Caco-2 (cell line): ENCODE measurements around the gene NBPF1. TPM values are rescaled to one million over a fixed set of nuclear protein-coding genes. Genes with fewer than 3 reads are reported as not detected.
"Not testable (repeated sequence)": the region's sequence is repeated elsewhere in the genome, so short reads cannot be mapped to it uniquely, and the experiment has no call there.

Source experiments
- BruUV-seq: library from RNA; stranded (reverse); fragments of 400-500 nt; replicated peaks from 2 replicates; lab custom pipeline; 2021; lab: Mats Ljungman, UMichigan
- CTCF ChIA-PET: fragments of 300-600 bp; sonication (Branson Sonifier 250); formaldehyde crosslinking; loops from one replicate; lab custom pipeline; 2022; ENCODE audit warnings: antibody characterized with exemption; lab: Charles Lee
- POLR2A ChIA-PET: fragments of 300-600 bp; sonication (Branson Sonifier 250); formaldehyde crosslinking; loops from one replicate; lab custom pipeline; 2022; ENCODE audit warnings: antibody characterized with exemption; lab: Charles Lee
- DNase-seq, 2 experiments: peaks; one replicate each; pipeline versions ENCODE4 v3.0.0 to v3.0.0-alpha.2; 2020 to 2022
- H3K27me3 ChIP-seq: replicated peaks from 2 replicates; pipeline ENCODE4 v1.6.0; 2011; ENCODE audit warnings: low read length; ENCODE audit not compliant: control insufficient read depth, insufficient read depth
- H3K36me3 ChIP-seq: 2 replicates; pipeline ENCODE4 v1.5.1; 2011; ENCODE audit warnings: low read length; ENCODE audit not compliant: control insufficient read depth, insufficient read depth
- H3K4me1 ChIP-seq: fragments of 250-450 bp; sonication (Bioruptor Pico); 2 replicates; pipeline ENCODE4 v1.5.1; 2020; ENCODE audit warnings: mild to moderate bottlenecking
- H3K4me3 ChIP-seq: 2 replicates; pipeline ENCODE4 v1.5.1; 2011; ENCODE audit warnings: low read depth, mild to moderate bottlenecking, control low read depth, low read length
- H3K9me3 ChIP-seq: fragments of 250-450 bp; sonication (Bioruptor Pico); 2 replicates; pipeline ENCODE4 v1.5.1; 2020; ENCODE audit warnings: mild to moderate bottlenecking, moderate library complexity
- H3K27ac Mint-ChIP-seq: one replicate; pipeline ENCODE4 v1.8.0; 2022; ENCODE audit warnings: mixed read lengths; ENCODE audit not compliant: unreplicated experiment
- H3K27me3 Mint-ChIP-seq: one replicate; pipeline ENCODE4 v1.8.0; 2022; ENCODE audit warnings: mixed read lengths; ENCODE audit not compliant: insufficient read depth, unreplicated experiment
- H3K36me3 Mint-ChIP-seq: one replicate; pipeline ENCODE4 v1.8.0; 2022; ENCODE audit warnings: mild to moderate bottlenecking, mixed read lengths; ENCODE audit not compliant: insufficient read depth, unreplicated experiment
- H3K4me1 Mint-ChIP-seq: one replicate; pipeline ENCODE4 v1.8.0; 2022; ENCODE audit warnings: low read depth, mixed read lengths; ENCODE audit not compliant: unreplicated experiment
- H3K4me3 Mint-ChIP-seq: one replicate; pipeline ENCODE4 v1.8.0; 2022; ENCODE audit warnings: mild to moderate bottlenecking, moderate library complexity, mixed read lengths; ENCODE audit not compliant: unreplicated experiment
- H3K9me3 Mint-ChIP-seq: one replicate; pipeline ENCODE4 v1.8.0; 2022; ENCODE audit warnings: mixed read lengths; ENCODE audit not compliant: unreplicated experiment
- intact Hi-C: fragments of 100-400 bp; cut with micrococcal nuclease; formaldehyde crosslinking; loops from one replicate; pipeline ENCODE4 v1.10.0; 2022; ENCODE audit not compliant: unreplicated experiment
- total RNA-seq: library from RNA; stranded (reverse); gene quantifications from 2 replicates; pipeline ENCODE4 v1.2.3, GENCODE V29; 2022
- TF ChIP-seq, protein P1 (sequence below), 2 experiments: fragments of 200-600 bp in 1 of 2; IDR thresholded peaks; 1 replicate in 1 of 2; 2 replicates in 1 of 2; pipeline versions ENCODE4 v1.5.1 to v1.8.0; 2011 to 2022; ENCODE audit warnings: antibody characterized with exemption in 1 of 2, control low read depth in 1 of 2, inconsistent platforms in 1 of 2, low read depth in 1 of 2, low read length in 1 of 2, mild to moderate bottlenecking in 1 of 2, moderate library complexity in 1 of 2; ENCODE audit not compliant: insufficient read depth in 1 of 2, severe bottlenecking in 1 of 2, unreplicated experiment in 1 of 2

NBPF1 gene
- total RNA-seq, 1 experiment from 2014 or later, result 59.3 TPM

DNA sequence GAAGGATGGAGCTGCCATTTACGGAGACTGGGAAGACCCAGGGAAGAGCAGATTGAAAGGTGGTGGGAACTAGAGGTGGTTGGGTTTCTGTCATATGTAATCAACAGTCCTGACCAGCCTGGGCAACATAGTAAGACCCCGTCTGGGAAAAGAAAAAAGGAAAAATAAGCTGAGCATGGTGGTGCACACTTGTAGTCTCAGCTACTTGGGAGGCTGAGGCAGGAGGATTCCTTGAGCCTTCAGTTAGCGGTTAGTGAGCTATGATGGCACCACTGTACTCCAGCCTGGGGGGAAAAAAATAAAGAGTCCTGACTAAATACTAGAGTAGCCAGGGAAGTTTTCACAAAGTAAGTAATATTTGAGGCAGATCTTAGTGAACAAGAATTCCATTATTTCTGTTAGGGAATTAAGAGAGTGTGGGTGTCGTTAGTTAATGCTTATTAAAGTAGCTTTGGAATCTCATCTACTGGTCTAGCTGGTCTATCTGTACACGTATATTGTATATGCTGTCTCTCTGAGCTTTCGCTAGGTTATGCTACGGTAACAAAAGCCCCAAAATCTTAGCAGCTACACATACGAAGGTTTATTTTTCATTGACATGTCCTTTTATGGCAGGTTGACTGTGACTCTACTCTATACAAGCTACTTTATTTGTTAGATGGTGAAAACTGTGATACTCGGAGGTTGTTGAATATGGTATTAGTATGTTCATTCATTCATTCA is 4.4 kb downstream of the NBPF1 start:
- no peaks in the 10 kb centered on the region for H3K9me3 ChIP-seq
- H3K27me3 ChIP-seq, result no peaks in the 10 kb centered on the region
- no peaks in the 10 kb centered on the region for H3K4me1 Mint-ChIP-seq
- H3K4me1 ChIP-seq, result peaks cover 11% of the 10 kb centered on the region; the same call in 1 of the 2 replicates
- no peak overlapping the region for H3K4me3 ChIP-seq
- BruUV-seq, result no TSS peak
- peaks cover 3% of the 10 kb centered on the region; the same call in 1 of the 2 replicates for H3K36me3 ChIP-seq
- H3K27me3 Mint-ChIP-seq, result no peaks in the 10 kb centered on the region
- ChIA-PET CTCF (interaction anchor here (1.1 kb wide), 1 partner anchor 12 kb away, joined by 5 read pairs; no protein-coding TSS in a partner anchor), POLR2A (no interaction called here)
- intact Hi-C loops, result no loop called here
- H3K27ac Mint-ChIP-seq, result no peak overlapping the region
- no peak overlapping the region for H3K4me3 Mint-ChIP-seq
- no peaks in the 10 kb centered on the region for H3K36me3 Mint-ChIP-seq
- DNase-seq, result no peak
- TF ChIP-seq, protein P1, sequence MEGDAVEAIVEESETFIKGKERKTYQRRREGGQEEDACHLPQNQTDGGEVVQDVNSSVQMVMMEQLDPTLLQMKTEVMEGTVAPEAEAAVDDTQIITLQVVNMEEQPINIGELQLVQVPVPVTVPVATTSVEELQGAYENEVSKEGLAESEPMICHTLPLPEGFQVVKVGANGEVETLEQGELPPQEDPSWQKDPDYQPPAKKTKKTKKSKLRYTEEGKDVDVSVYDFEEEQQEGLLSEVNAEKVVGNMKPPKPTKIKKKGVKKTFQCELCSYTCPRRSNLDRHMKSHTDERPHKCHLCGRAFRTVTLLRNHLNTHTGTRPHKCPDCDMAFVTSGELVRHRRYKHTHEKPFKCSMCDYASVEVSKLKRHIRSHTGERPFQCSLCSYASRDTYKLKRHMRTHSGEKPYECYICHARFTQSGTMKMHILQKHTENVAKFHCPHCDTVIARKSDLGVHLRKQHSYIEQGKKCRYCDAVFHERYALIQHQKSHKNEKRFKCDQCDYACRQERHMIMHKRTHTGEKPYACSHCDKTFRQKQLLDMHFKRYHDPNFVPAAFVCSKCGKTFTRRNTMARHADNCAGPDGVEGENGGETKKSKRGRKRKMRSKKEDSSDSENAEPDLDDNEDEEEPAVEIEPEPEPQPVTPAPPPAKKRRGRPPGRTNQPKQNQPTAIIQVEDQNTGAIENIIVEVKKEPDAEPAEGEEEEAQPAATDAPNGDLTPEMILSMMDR (IDR thresholded peaks at IDR 0.05; ENCODE audit: insufficient read depth in 1 of 2, low read depth in 1 of 2, low read length in 1 of 2, severe bottlenecking in 1 of 2, unreplicated experiment in 1 of 2), result no peak
- H3K9me3 Mint-ChIP-seq, result no peaks in the 10 kb centered on the region

DNA sequence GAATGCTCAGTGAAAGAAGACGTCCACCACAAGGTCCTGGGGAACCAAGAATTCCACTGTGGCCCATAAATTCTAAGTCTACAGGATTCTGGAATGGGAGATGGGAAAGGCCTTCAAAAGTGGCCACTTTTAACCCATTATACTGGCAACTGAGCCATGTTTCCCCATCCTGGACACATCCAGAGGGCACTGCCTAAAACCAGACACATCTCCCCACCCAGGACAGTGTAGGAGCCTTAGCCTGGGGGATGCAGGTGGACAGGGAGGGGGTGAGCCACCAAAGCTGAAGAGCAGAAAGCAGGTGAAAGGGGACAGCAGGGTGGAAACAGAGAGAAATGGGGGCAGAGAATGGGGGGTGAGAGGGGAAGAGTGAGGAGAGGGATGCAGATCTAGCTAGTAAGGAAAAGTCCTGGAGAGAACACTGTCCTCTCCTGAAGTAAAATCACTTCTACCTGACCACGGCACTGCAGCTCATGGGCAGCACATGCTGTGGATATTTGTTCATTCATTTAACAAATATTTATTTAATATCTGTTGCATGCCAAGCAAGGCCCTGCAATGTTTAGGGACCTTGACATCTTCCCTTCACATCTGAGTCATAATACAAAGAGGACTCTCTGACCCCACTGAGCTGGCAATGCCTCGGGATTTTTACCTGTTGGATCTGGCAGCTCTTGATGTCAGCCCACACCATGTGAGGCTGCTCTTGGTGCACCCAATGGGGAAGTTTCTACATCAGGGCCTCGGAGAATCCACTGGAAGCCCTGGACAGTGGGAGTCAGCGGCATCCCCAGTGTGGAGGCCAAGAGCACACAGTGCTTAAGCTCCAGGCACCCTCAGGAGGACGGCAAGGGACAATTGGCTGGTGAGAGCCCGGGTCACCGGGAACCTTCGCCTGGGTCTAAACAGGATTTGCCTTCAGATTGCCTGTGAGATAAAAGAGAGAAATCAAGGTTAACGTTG is 5.2 kb downstream of the NBPF1 start:
- intact Hi-C loops, POLR2A ChIA-PET, H3K27me3 Mint-ChIP-seq, H3K36me3 ChIP-seq, H3K4me1 Mint-ChIP-seq, H3K27ac Mint-ChIP-seq, BruUV-seq, H3K4me3 Mint-ChIP-seq, DNase-seq, H3K27me3 ChIP-seq, H3K9me3 Mint-ChIP-seq, H3K36me3 Mint-ChIP-seq, H3K4me3 ChIP-seq, CTCF ChIA-PET, H3K9me3 ChIP-seq: not testable (repeated sequence)
- H3K4me1 ChIP-seq, result peaks cover 11% of the 10 kb centered on the region; the same call in 1 of the 2 replicates

DNA sequence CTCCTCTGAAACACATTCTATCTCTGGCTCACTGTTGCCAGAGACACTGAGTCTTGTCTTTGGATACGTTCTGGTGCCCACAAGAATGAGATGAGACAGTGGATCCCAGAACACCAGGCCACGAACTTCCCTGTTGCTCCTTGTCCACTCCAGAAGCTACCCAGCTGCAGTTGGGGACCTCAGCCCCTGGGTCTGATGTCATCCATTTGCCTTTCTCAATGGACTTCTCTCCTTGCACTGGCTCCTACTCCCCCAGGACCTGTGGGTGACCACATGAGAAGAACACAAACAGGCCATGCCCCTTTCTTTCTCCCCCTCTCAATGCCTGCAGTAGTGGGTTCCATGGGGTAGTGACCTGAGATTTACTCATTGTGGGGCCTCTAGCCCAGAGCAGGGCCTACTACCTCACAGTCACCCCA is 5.9 kb downstream of the NBPF1 start:
- Mint-ChIP-seq H3K36me3 (no peaks in the 10 kb centered on the region), H3K4me3 (no peak overlapping the region), H3K9me3 (no peaks in the 10 kb centered on the region), H3K4me1 (no peaks in the 10 kb centered on the region), H3K27me3 (no peaks in the 10 kb centered on the region), H3K27ac (no peak overlapping the region)
- peaks cover 10% of the 10 kb centered on the region; the same call in 1 of the 2 replicates for H3K4me1 ChIP-seq
- ChIA-PET CTCF (no interaction called here), POLR2A (no interaction called here)
- no peak for DNase-seq
- no peaks in the 10 kb centered on the region for H3K27me3 ChIP-seq
- H3K4me3 ChIP-seq, result no peak overlapping the region
- H3K9me3 ChIP-seq, result no peaks in the 10 kb centered on the region
- TF ChIP-seq, protein P1 (IDR thresholded peaks at IDR 0.05; ENCODE audit: insufficient read depth in 1 of 2, low read depth in 1 of 2, low read length in 1 of 2, severe bottlenecking in 1 of 2, unreplicated experiment in 1 of 2), result no peak
- peaks cover 3% of the 10 kb centered on the region; the same call in 1 of the 2 replicates for H3K36me3 ChIP-seq
- intact Hi-C loops, result no loop called here
- BruUV-seq, result no TSS peak

DNA sequence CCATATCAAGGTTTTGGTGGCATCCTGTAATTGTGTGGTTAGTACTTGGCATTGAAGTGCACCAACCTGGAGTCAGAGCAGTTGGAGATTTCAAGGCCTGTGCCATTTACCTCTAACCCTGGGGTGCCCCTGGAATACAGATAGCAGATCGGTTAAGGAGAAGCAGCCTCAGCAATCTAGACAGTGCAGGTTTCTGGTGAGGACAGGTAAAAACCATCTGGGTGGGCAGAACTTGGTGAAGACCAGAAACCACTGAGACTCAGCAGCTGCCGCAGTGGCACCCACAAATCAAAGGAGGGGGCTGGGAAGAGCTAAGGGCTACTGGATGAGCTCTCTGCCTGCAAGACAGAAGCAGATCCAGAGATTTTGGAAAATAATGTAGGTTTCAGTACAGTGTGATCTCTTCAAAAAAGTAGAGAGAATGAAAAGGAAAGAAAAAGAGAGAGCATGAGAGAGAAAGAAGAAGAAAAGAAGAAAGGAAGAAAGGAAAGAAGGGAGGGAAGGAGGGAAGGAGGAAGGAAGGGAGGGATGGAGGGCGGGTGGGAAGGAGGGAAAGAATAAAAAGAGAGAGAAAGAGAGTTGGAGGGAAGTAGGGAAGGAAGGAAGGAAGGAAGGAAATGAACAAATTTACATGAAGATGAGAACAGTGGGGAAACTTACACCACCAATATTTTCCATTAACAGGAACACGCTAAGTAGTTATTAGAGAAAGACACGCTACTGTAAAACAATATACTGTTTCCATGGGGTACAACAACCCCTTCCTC is 6.5 kb downstream of the NBPF1 start:
- H3K4me1 ChIP-seq, H3K27ac Mint-ChIP-seq, H3K36me3 ChIP-seq, H3K4me3 Mint-ChIP-seq, H3K9me3 ChIP-seq, H3K9me3 Mint-ChIP-seq, POLR2A ChIA-PET, H3K4me1 Mint-ChIP-seq, DNase-seq, intact Hi-C loops, H3K27me3 ChIP-seq, H3K36me3 Mint-ChIP-seq, CTCF ChIA-PET, H3K4me3 ChIP-seq, H3K27me3 Mint-ChIP-seq: not testable (repeated sequence)
- TSS peak; percentile 3 for BruUV-seq
